OCI-LY3 (cell line): ENCODE measurements around the gene TMEM39A.

Source experiments
- H2AFZ ChIP-seq: fragments of 200-600, 300-600 bp; shearing (Covaris generic); 2 replicates; pipeline ENCODE4 v1.6.0; 2014; ENCODE audit warnings: antibody characterized with exemption, low read depth, low read length
- H3K27ac ChIP-seq: fragments of 200-600, 300-600 bp; sonication (generic); 2 replicates; pipeline ENCODE4 v1.5.1; 2014; ENCODE audit warnings: mild to moderate bottlenecking, low read length, moderate library complexity, mixed read lengths
- H3K27me3 ChIP-seq: fragments of 200-600, 300-600 bp; sonication (generic); 2 replicates; pipeline ENCODE4 v1.6.1; 2014; ENCODE audit warnings: low read depth, low read length, mixed read lengths
- H3K36me3 ChIP-seq: fragments of 200-600, 300-600 bp; sonication (generic); replicated peaks from 2 replicates; pipeline ENCODE3; 2014; ENCODE audit warnings: low read depth, low read length, mixed read lengths
- H3K4me1 ChIP-seq: fragments of 300-600, 200-600 bp; sonication (generic); 2 replicates; pipeline ENCODE4 v1.6.1; 2014; ENCODE audit warnings: low read length, mixed read lengths
- H3K4me2 ChIP-seq: fragments of 200-600, 300-600 bp; sonication (generic); 2 replicates; pipeline ENCODE4 v1.6.1; 2014; ENCODE audit warnings: low read length, mixed read lengths
- H3K4me3 ChIP-seq: fragments of 300-600, 200-600 bp; sonication (generic); 2 replicates; pipeline ENCODE4 v1.5.1; 2014; ENCODE audit warnings: antibody characterized with exemption, mild to moderate bottlenecking, low read length, moderate library complexity
- H3K79me2 ChIP-seq: fragments of 300-600, 200-600 bp; shearing (Covaris generic); 2 replicates; pipeline ENCODE4 v1.6.1; 2014; ENCODE audit warnings: mild to moderate bottlenecking, low read length, mixed read lengths
- H3K9ac ChIP-seq: fragments of 300-600, 200-600 bp; shearing (Covaris generic); 2 replicates; pipeline ENCODE4 v1.6.0; 2014; ENCODE audit warnings: mild to moderate bottlenecking, low read length, moderate library complexity
- H3K9me3 ChIP-seq: fragments of 200-600, 300-600 bp; shearing (Covaris generic); 2 replicates; pipeline ENCODE4 v1.6.1; 2014; ENCODE audit warnings: low read length, mixed read lengths; ENCODE audit not compliant: insufficient read depth
- H4K20me1 ChIP-seq: fragments of 200-600, 300-600 bp; sonication (generic); 2 replicates; pipeline ENCODE4 v1.6.1; 2016; ENCODE audit warnings: low read length, mixed read lengths; ENCODE audit not compliant: insufficient read depth
- CTCF ChIP-seq: fragments of 200-600, 300-600 bp; sonication (generic); IDR thresholded peaks from 2 replicates; pipeline ENCODE4 v1.5.1; 2014; ENCODE audit warnings: antibody characterized with exemption, low read length, low read depth
- EZH2phosphoT487 ChIP-seq: fragments of 200-600 bp; shearing (Covaris generic); IDR thresholded peaks from 2 replicates; pipeline ENCODE4 v1.6.1; 2018; ENCODE audit warnings: antibody characterized with exemption, mixed run types, low read depth

The TMEM39A gene

GRCh38 chr3:119408243-119408950 lies 55.0 kb downstream of the TMEM39A start:
- peak overlapping the region; percentile 22; the same call in 1 of the 2 replicates for H3K9ac ChIP-seq
- H3K27me3 ChIP-seq = no peaks in the 10 kb centered on the region
- peak overlapping the region; percentile 3; the same call in 1 of the 2 replicates for H3K4me3 ChIP-seq
- peaks cover 15% of the 10 kb centered on the region for H3K4me1 ChIP-seq
- H3K4me2 ChIP-seq = peak overlapping the region; percentile 55
- peak overlapping the region; percentile 17; the same call in 1 of the 2 replicates for H3K27ac ChIP-seq
- no peaks in the 10 kb centered on the region for H3K9me3 ChIP-seq
- H3K36me3 ChIP-seq = peaks cover 19% of the 10 kb centered on the region
- no peaks in the 10 kb centered on the region for H3K79me2 ChIP-seq
- peak overlapping the region; percentile 74 for H2AFZ ChIP-seq
- TF ChIP-seq EZH2phosphoT487 (no peak), CTCF (no peak)
- no peaks in the 10 kb centered on the region for H4K20me1 ChIP-seq

GRCh38 chr3:119405315-119405714 lies 58.1 kb downstream of the TMEM39A start:
- no peak for TF ChIP-seq EZH2phosphoT487
- no peak for TF ChIP-seq CTCF
- no peak overlapping the region for H2AFZ ChIP-seq
- H3K4me3 ChIP-seq = no peak overlapping the region

GRCh38 chr3:119403201-119403600 lies 60.2 kb downstream of the TMEM39A start:
- Histone ChIP-seq H4K20me1 (no peaks in the 10 kb centered on the region), H3K36me3 (peaks cover 24% of the 10 kb centered on the region), H3K27me3 (no peaks in the 10 kb centered on the region), H2AFZ (no peak overlapping the region), H3K79me2 (no peaks in the 10 kb centered on the region), H3K9ac (no peak overlapping the region), H3K9me3 (no peaks in the 10 kb centered on the region), H3K4me2 (no peak overlapping the region), H3K27ac (no peak overlapping the region), H3K4me3 (no peak overlapping the region), H3K4me1 (peaks cover 16% of the 10 kb centered on the region)
- TF ChIP-seq EZH2phosphoT487 = no peak
- TF ChIP-seq CTCF = no peak

More at GRCh38 chr3:119405315-119405714, 58.1 kb downstream of the TMEM39A start:
- H3K27ac ChIP-seq = no peak overlapping the region
- no peaks in the 10 kb centered on the region for H4K20me1 ChIP-seq
- H3K4me2 ChIP-seq = no peak overlapping the region
- H3K36me3 ChIP-seq = peaks cover 24% of the 10 kb centered on the region
- H3K27me3 ChIP-seq = no peaks in the 10 kb centered on the region
- no peaks in the 10 kb centered on the region for H3K9me3 ChIP-seq
- H3K4me1 ChIP-seq = peaks cover 27% of the 10 kb centered on the region
- no peak overlapping the region for H3K9ac ChIP-seq
- no peaks in the 10 kb centered on the region for H3K79me2 ChIP-seq

GRCh38 chr3:119402791-119403190 lies 60.6 kb downstream of the TMEM39A start:
- H2AFZ ChIP-seq = no peak overlapping the region
- H3K4me2 ChIP-seq = no peak overlapping the region
- H3K36me3 ChIP-seq = peaks cover 24% of the 10 kb centered on the region

More at GRCh38 chr3:119402791-119403190, 60.6 kb downstream of the TMEM39A start:
- Histone ChIP-seq H3K9me3 (no peaks in the 10 kb centered on the region), H3K27me3 (no peaks in the 10 kb centered on the region), H3K79me2 (no peaks in the 10 kb centered on the region), H3K9ac (no peak overlapping the region), H3K4me1 (peaks cover 12% of the 10 kb centered on the region), H3K27ac (no peak overlapping the region), H4K20me1 (no peaks in the 10 kb centered on the region), H3K4me3 (no peak overlapping the region)
- no peak for TF ChIP-seq EZH2phosphoT487
- no peak for TF ChIP-seq CTCF
